ENCODE measurements around the gene LLGL2.

GRCh38 chr17:75614556-75615270, 89.2 kb downstream of the LLGL2 start:
- TF ChIP-seq CTCF (conservative IDR thresholded peaks at IDR 0.05 in 1 of 2, IDR thresholded peaks at IDR 0.05 in 1 of 2; ENCODE audit: extremely low read depth in 1 of 2, insufficient read depth in 1 of 2, low read depth in 1 of 2, low read length in 2 of 2) (no peak), EZH2 (IDR thresholded peaks at IDR 0.05; ENCODE audit: borderline replicate concordance, low read length) (no peak)
